GM19395 (cell line): ENCODE data around the gene KRT85.
"Not testable (repeated sequence)": the region's sequence is repeated elsewhere in the genome, so short reads cannot be mapped to it uniquely, and the experiment has no call there.

ENCODE experiments used
- ATAC-seq: cut with Tn5 transposase; IDR thresholded peaks from one replicate; pipeline ENCODE4 v1.9.1; 2021; ENCODE audit warnings: mild to moderate bottlenecking, moderate library complexity; ENCODE audit not compliant: unreplicated experiment

Gene KRT85

DNA sequence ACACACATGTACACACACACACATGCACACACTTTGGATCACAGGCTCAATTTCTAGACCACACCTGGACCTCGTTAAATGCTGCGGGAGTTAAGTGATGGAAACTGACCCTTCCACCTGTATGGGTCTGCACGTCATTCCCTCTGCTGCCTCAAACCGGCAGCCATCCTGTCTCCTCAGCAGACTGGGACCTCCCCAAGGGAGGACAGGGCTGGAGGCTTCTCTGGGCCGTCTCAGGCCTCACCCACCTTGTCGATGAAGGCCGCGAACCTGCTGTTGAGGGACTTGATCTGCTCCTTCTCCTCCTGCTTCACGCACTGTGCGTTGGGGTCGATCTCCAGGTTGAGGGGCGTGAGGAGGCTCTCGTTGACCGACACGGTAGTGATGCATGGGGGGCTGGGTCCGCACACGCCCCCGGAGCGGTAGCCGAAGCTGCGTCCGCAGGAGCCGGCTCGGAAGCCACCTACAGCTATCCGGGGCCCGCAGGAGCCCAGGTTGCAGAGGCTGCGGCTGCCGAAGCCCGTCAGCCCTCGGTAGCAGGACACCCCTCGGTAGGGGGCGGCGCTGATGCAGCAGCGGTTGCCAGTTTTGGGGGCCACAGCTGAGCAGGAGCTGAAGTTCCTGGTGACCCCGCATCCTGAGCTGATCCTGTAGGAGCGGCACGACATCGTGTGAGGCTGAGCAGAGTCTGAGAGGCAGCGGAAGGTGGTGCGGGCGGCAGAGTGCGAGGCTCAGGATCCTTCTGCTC lies at the start of gene KRT85:
Gene KRT85 (minus strand): TSS at position 744 of the 748 bp plus-strand sequence. CDS start 76 bp downstream, at position 668.
- no peak for ATAC-seq

DNA sequence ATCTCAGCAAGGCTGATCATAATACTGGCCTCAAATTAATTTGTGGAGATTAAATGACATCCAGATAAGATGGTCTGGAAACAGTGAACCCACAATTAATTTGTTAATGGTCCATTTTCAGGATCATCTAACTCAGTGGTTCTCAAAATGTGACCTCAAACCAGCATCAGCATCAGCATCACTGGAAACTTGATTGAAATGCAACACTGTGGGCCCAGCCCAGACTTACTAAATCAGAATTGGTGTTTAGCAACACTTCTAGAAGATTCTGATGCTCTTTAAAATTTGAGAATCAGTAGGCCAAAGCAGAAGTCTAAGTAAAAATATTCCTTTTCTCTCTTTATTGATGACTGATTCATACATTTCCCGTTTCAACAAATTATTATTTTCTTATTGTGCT lies 49.5 kb upstream of the KRT85 start:
- ATAC-seq, result no peak

DNA sequence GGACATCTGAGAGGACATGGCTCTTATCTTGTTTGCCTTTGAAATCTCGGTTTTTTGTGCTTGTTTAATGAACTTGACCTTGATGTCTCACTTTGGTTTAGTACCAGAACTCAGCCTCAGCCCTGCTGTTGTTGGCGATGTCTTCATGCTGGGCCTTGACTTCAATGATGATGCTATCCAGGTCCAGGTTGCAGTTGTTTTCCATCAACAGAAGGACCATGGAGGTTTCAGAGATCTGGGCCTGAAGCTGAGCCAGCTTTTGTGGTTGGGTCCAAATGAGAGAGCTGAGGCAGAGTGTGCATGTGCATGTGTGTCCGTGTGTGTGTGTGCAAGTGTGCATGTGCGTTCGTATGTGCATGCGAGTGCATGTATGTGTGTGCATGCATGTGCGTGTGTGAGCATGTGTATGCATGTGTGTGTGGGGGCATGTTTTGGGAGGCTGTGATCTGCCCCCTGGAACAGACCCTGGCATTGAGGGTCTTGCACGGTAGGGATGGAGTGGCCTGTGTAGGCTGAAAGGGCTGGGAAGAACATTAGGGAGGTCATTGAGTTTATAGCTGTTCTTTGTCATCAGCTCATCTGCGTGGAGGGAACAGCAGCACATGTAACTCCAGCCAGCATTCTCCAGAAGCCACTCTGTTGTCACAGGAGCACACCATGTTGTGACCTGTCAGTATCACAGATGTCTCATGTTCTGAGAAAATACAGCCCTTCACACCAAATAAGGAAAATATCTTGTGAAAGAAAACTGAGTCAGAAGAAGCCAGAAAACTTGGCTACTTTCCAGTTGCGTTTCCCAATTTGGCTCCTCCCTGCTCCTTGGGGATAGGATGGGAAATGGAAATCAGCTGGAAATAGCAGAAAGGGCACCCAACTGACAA lies 48.8 kb upstream of the KRT85 start:
- no peak for ATAC-seq

DNA sequence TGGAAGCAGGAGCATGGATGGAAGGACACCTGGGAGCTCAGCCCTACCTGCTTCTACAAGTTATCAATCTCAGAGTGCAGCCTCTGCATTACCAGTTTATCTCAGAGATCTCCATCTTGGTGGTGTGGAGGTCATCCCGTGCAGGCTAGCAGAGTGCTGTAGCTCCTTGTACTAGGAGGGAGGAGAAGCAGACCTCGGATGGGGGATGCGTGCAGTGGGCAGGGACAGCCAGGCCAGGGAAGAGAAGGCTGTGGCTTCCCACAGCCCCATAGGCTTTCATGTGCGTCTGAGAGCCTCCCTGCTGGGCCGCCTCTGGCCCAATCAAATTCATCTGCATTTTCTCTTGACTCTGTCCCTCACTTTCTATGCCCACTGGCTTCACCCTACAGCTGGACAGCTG lies 47.7 kb upstream of the KRT85 start:
- no peak for ATAC-seq

DNA sequence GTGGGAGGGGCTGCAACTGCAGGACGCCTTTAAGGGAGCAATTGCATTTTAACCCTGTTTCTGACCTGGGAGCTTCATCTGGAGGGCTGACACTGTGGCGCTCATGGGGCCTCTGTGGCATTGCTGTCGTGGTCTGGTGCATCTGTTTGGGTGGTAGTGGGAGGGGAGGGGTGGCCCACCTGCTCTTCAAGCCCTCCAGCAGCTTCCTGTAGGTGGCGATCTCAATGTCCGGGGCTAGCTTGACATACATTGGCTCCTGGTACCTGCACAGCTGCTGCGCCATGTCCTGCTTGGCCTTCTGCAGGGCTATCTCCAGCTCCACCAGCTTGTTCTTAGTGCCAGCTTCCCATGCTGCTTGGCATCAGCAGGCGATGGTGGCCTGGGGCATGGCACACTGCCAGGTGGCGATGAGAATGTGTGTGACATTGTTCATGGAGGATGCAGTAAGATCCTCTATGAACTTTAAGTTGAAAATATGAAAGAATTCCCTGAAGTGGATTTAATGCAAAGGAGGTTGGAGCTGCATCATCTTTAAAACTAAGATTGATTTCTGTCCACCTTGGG lies 46.6 kb upstream of the KRT85 start:
- no peak for ATAC-seq

DNA sequence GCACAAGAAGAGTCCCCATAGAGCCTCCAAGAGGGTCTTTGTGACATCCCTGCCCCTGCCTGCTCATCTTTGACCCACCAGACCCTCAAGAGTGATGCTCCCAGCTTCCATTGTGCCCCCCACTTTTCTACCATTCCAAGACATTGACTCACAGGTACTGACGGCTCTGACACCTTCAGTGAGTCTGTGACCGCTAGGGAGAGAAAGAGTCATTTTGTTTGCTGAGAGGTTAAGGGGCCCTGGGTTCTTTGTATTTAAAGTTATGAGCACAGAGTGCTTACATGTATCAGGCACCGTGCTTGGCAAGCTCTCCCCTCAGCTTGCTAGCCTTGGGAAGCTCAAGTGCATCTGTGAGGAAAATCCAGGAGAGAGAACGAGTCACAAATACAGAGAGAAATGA lies 45.9 kb upstream of the KRT85 start:
- no peak for ATAC-seq

DNA sequence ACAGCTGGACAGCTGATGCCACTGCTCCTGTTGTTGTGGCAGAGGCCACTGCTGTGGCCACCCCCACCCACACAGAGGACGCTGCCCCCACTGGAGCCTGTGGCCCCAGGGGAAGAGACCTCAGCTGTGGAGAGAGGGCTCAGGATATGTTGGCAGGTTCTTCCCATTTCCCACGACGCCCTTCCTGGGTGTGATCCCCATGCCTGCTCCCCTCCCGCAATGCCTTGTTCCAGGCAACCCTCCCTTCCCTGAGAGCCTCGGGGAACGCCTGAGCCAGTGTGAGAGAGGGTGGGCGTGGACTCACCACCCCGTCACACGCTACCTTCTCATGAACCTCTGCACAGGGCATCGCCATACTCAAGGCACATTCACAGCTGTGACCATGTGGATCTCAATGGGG lies 44.5 kb upstream of the KRT85 start:
- no peak for ATAC-seq

DNA sequence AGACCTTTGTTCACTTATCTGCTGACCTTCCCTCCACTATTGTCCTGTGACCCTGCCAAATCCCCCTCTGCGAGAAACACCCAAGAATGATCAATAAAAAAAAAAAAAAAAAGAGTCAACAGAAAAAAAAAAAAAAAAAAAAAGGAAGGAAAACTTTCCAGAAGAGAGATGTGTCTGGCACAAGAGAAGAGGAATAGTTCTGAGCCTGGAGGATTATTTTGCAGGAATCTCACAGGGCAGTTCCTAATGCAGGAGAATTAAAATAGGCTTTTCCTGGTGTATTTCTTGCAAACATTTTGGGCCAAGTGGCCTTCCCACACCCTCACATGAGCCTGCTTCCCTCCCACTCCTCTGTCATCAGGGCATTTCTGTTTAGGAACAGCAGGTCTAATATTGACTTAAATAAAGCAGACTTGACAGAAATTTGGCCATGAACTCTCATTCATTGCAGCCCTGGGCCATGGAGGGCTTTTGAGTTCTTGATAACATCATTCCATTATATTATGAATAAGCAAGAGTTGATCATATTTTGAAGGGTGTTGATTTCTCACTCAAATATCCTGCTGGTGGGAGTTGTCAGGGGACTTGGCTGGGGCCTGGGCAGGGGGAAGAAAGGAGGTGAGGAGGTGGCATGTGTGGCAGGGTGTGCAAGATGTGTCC lies 43.4 kb upstream of the KRT85 start:
- ATAC-seq, result not testable (repeated sequence)

DNA sequence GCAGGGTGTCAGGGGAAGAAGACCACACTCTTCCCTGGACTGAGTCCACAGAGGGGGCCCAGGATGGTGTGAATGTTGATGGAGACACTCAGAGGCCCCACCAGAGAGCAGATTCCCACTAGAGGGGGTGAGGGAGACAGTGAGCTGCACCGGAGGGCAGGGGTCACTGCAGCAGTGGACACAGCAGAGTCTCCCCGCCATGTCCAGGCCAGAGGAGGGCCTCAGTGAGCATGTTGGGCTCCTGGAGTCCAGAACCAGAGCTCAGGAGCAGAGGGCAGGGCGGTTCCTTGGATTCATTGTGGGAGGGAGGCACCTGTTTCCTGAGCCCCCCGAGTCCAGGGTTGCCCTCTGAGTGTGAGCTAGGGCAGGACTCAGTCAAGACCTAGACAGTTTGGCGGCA lies 40.6 kb upstream of the KRT85 start:
- ATAC-seq, result no peak

DNA sequence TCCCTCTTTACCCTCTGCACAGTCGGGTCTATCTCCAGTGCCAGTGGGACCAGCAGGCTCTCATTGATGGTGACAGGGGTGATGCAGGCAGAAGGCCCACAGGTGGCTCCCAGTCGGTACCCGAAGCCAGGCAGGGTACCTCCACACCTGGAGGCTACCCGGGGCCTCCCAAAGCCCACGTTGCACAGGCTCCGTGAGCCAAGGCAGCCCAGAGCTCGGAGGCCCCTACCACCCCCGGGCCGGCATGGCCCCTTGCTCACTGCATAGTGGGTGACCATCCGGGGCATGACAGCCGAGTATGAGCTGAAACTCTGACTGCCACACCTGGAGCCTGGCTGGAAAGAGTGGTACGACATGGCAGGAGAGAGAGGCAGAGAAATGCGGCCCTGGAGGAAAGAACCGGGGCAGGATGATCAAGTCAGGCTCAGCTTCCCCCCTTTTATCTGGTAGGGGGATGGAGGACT lies 38.7 kb upstream of the KRT85 start, which contains the start of gene KRT82:
Gene KRT82 (minus strand): TSS at position 414 of the 464 bp plus-strand sequence. CDS start 58 bp downstream, at position 356.
- no peak for ATAC-seq

DNA sequence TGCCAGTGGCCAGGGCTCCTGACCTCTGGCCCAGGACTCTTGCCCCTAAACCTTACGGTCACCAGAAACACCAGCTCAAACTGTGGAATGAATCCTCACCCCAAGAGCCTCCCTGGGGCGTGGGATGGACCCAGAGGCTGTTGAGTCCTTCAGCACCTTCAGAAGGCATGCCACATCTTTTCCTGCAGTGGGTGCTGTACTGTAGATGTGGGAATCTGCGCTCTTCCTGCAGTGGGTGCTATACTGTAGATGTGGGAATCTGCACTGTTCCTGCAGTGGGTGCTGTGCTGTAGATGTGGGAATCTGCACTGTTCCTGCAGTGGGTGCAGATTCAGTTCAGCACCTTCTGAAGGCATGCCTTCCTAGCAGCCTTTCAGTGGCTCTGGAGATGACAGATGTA lies 37.7 kb upstream of the KRT85 start:
- no peak for ATAC-seq

DNA sequence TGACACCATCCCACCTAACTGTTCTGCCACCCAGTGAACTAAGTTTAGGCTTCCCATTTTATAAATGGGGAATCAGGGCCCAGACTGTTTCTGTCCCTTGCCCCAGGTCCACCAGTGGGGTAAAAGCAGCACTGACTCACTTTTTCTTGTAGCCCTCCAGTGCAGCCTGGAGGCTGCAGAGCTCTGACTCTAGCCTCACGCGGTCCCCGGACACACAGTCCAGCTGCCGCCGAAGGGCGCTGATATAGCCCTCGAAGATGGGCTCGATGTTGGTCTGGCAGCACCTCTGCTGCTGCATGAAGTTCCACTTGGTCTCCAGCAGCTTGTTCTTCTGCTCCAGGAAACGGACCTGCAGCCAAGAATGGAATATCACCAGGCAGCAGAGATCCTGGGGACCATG lies 36.3 kb upstream of the KRT85 start:
- no peak for ATAC-seq

DNA sequence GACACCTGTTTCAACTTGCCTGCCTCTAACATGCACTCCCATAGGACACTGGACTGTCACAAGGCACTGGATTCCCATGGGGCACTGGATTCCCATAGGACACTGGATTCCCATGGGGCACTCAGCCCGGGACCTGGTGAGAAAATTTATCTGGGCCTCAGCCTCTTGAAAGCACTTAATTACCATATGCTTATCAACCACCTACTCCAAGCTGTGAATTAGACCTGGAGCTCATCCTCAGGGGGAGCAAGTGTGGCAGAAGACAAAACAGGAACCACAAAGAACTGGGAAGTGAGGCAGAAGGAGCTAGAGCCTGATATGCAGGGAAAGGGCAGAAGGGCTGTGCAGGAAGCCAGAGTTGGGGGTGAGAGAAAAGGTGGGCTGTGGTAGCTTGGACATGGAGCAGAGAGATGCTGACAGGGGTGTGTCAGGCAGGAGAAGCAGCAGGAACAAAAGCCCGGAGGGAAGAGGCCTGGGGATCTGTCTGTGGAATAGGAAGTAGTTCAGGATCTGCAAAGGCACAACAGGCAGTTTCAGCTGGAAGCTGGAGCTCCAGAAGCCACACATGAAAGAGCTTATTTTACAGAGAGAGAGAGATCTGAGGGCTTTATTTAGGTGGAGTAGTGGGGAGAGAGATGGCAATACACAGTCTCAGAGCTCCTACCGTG lies 35.7 kb upstream of the KRT85 start:
- ATAC-seq, result no peak

DNA sequence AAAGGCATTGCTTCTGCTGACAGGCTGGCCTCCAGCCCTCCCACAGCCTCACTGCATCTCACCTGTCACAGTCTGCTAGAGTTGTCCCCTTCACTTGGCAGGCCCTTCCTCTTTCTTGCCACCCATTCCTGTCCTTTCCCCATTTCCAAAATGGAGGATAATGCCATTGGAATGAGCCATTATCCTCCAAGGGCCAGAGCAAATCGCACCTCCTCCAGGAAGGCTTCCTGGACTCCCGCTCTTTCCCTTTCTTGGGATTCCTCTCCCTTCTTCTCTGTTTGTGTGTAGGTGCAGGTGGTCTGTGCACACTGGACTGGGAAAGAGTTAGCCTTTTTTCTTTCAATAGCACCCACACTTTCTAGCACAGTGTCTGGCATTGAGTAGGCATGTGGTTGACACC lies 35.1 kb upstream of the KRT85 start:
- ATAC-seq, result no peak

DNA sequence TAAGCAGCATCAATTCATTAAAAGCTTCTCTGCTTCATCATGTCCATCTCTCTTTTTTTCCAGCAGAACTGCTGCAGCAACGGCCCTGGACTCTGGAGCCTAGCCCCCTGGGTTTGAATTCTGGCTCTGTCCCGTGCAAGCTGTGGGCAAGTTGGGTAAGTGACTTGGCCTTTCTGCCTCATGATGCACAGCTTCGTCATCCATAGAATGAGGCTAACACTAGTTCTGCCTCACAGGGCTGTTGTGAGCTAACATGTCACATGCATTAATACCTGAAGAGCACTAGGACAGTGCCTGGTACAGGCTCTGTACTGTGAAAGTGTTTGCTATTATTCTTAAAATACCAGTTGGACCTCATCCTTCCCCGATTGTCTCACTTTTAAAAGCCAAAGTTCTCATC lies 34.6 kb upstream of the KRT85 start:
- no peak for ATAC-seq

DNA sequence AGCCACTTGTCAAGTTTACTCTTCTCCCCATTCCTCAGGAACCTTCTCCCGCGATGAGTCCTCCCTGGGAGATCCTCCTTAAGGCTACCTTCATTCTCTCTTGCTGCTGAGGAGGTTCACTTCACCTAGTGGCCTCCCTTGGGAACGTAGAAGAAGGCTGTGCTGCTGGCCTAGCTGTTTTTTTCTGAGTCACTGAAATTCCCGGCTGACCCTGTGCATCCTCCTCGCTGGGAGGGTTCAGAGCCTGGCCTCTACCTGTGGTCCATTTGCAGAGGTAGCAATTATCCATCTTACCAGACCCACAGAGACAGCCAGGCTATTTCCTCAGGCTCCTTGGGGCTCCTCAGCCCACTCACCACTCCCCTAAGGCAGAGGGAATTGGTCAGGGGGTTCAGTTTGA lies 34.2 kb upstream of the KRT85 start:
- no peak for ATAC-seq

DNA sequence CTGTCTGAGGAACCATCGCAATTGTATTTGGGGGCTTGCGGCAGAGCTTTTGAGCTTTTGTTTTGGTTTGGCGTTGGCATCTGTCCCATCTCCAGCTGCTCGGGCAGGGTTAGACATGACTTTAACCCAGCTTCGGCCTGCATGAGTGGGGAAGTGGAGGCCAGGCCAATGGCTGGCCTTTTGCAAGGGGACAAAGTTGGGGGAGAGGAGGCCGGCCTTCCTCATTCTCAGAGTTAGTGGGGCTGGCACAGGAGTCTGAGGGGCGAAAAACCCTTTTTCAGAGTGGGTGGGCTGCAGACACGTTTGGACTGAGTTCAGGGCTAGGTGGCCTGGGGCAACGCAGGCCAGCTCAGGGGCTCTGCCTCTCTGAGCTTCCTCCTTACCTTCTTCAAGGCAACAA lies 33.6 kb upstream of the KRT85 start:
- no peak for ATAC-seq

DNA sequence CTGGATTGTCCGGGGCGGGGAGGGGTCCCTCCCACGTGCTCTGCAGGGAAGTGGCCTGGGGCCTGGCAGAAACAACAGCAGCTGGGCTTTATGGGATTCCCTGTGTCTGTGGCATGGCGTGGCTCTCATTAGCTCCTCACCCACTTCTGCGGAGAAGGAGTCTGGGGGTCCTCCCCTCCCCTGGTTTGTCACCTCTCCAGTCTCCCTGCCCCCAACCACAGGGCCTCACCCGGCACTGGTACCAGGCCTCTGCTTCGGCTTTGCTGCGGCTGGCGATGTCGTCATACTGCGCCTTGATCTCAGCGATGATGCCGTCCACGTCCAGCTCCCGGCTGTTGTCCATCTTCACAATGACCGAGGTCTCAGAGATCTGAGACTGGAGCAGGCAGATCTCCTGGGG lies 32.5 kb upstream of the KRT85 start:
- no peak for ATAC-seq

DNA sequence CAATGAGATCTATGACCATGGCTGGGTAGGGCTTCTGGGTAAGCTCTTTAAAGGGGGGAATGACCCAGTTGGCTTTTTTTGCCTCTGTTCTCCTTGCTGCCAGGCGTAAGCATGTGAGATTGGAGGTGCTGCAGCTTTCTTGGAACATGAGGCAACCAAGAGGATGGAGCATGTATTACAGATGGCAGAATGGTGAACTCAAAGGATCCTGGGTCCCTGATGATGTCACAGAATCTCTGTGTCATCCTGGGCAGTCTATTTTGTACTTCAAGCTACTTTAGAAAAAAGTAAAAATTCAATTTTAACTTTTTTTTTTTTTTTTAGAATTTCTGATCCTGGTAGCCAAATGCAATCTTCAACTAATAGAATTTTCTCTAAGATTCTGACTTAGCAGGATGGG lies 30.9 kb upstream of the KRT85 start:
- no peak for ATAC-seq

DNA sequence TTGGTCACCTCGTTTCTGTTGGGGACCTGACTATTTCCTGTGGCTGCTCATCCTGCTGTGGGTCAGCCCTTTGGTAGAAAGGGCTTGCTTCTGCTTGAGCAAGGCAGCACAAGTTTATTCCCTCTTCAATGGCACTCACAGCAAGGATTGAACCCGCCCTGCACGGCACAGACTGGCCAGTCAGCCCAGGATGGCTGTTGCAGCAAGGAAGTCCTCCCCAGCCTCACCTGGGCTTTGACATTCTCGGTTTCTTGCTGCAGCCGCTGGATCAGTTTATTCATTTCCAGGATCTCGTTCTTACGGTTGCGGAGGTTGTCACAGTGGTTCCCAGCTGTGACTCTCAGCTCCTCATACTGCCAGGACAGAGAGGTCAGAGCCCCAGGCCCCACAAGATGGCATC lies 29.4 kb upstream of the KRT85 start:
- no peak for ATAC-seq
